Osteocyte (in vitro differentiated cells): ENCODE results near the gene TBL1Y. TPM values are rescaled to one million over a fixed set of nuclear protein-coding genes. Genes with fewer than 3 reads are reported as not detected.

ENCODE experiments used
- DNase-seq: peaks from one replicate; pipeline ENCODE4 v3.0.0; 2021; ENCODE audit warnings: mixed read lengths; ENCODE audit not compliant: unreplicated experiment; ENCODE audit errors: extremely low spot score
- H3K27ac Mint-ChIP-seq: one replicate; pipeline ENCODE4 v1.8.0; 2021; ENCODE audit warnings: mild to moderate bottlenecking, mixed read lengths; ENCODE audit not compliant: unreplicated experiment
- H3K27me3 Mint-ChIP-seq: one replicate; pipeline ENCODE4 v1.8.0; 2021; ENCODE audit warnings: mixed read lengths; ENCODE audit not compliant: unreplicated experiment
- H3K36me3 Mint-ChIP-seq: one replicate; pipeline ENCODE4 v1.8.0; 2021; ENCODE audit warnings: mixed read lengths; ENCODE audit not compliant: unreplicated experiment
- H3K4me1 Mint-ChIP-seq: one replicate; pipeline ENCODE4 v1.8.0; 2021; ENCODE audit warnings: mixed read lengths; ENCODE audit not compliant: unreplicated experiment
- H3K4me3 Mint-ChIP-seq: one replicate; pipeline ENCODE4 v1.8.0; 2021; ENCODE audit warnings: mild to moderate bottlenecking, moderate library complexity, mixed read lengths; ENCODE audit not compliant: unreplicated experiment
- H3K9me3 Mint-ChIP-seq: one replicate; pipeline ENCODE4 v1.8.0; 2021; ENCODE audit warnings: mixed read lengths; ENCODE audit not compliant: unreplicated experiment
- total RNA-seq: library from RNA; stranded (reverse); gene quantifications from 2 replicates; pipeline ENCODE4 v1.2.1, GENCODE V29; 2021
- TF ChIP-seq, protein P1 (sequence below): fragments of 200-600 bp; sonication (generic); IDR thresholded peaks from 2 replicates; pipeline ENCODE4 v1.5.0; 2021; ENCODE audit warnings: antibody characterized with exemption, mild to moderate bottlenecking, moderate library complexity

The TBL1Y gene
- total RNA-seq, 1 donor from 2014 or later = not detected

DNA sequence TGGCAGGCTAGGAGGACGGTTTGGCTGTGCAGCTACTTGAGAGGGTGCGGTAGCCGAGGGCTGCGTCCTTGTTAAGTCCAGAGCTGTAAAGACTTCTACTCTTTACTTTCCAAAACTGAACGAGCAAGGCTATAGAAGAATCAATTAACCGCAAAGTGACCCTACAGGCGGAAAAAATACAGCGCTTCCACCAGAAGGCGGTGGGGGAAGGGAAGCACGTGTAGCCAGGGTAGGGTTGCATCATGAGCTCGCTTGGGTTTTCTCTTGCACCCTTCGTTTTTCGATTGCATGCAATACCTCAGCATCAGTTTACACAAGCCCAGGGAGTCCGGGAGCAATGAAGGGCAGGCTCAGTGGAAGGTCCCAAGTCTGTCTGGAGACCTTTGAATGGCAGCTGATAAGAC, 1.4 kb upstream of the TBL1Y start:
- no peak overlapping the region for H3K4me3 Mint-ChIP-seq
- no peaks in the 10 kb centered on the region for H3K36me3 Mint-ChIP-seq
- H3K27ac Mint-ChIP-seq = no peak overlapping the region
- H3K4me1 Mint-ChIP-seq = no peaks in the 10 kb centered on the region
- no peak for DNase-seq
- H3K27me3 Mint-ChIP-seq = no peaks in the 10 kb centered on the region
- TF ChIP-seq, protein P1, sequence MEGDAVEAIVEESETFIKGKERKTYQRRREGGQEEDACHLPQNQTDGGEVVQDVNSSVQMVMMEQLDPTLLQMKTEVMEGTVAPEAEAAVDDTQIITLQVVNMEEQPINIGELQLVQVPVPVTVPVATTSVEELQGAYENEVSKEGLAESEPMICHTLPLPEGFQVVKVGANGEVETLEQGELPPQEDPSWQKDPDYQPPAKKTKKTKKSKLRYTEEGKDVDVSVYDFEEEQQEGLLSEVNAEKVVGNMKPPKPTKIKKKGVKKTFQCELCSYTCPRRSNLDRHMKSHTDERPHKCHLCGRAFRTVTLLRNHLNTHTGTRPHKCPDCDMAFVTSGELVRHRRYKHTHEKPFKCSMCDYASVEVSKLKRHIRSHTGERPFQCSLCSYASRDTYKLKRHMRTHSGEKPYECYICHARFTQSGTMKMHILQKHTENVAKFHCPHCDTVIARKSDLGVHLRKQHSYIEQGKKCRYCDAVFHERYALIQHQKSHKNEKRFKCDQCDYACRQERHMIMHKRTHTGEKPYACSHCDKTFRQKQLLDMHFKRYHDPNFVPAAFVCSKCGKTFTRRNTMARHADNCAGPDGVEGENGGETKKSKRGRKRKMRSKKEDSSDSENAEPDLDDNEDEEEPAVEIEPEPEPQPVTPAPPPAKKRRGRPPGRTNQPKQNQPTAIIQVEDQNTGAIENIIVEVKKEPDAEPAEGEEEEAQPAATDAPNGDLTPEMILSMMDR = no peak
- H3K9me3 Mint-ChIP-seq = no peaks in the 10 kb centered on the region

DNA sequence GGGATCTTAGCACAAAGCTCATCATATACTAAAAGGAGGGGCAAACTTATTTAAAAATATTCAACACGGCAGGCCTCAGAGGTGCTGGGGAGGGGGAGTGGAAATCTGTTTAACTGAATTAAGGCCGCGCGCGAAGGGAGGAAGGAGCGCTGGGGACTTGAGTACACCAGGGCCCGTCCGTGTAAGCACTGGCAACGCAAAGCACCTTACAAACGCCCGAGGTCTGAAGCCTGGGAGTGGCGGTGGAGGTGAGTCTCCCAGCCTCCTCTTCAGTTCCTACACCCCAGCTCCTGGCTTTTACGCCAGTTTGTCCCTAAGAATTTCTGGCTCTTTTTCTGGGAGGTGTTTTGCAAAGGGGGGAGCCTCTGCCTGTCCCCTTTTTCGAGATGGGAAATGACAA, 641 bp upstream of the TBL1Y start:
- no peaks in the 10 kb centered on the region for H3K36me3 Mint-ChIP-seq

DNA sequence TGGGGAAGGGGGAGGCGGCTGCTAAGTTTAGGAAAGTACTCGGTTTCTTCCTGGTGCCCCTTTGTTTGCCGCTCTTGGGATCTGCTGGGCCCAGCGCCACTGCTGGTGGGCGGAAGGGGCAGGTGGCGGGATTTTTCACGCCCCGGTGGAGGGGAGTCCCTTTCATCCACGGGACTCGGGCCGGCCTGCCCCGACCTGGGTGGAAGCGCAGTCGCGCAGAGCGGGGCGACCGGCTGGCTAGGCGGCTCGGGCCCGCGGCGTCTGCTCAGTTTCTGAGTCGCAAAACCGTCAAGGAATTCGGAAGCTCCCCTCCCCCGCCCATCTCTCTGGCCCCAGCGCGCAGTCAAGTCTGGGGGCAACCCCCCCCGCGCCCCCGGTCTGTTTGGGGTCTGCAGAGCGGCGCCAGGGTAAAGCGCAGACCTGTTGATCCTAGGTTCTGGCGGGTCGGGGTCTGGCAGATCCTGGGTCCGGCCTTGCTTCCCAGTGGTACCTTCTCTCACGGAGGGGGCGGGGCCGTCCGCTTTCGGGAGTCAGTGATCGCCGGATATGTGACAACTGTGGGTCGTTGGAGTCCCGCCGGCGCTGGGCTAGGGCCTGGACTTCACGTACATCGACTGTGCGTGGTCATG, 870 bp downstream of the TBL1Y start, which contains the start of gene AMELY:
Gene AMELY (minus strand): TSS at position 500 of the 629 bp plus-strand sequence. CDS start 39,144 bp downstream, outside the sequence.
- no peaks in the 10 kb centered on the region for H3K36me3 Mint-ChIP-seq
- no peaks in the 10 kb centered on the region for H3K9me3 Mint-ChIP-seq
- H3K4me1 Mint-ChIP-seq = no peaks in the 10 kb centered on the region
- H3K4me3 Mint-ChIP-seq = no peak within 1 kb of the TSS
- TF ChIP-seq, protein P1 = no peak
- no peak within 1 kb of the TSS for H3K27ac Mint-ChIP-seq
- H3K27me3 Mint-ChIP-seq = no peaks in the 10 kb centered on the region
- DNase-seq = no peak

More for the DNA sequence above, 641 bp upstream of the TBL1Y start:
- TF ChIP-seq, protein P1 = no peak
- Mint-ChIP-seq H3K4me3 (no peak overlapping the region), H3K27me3 (no peaks in the 10 kb centered on the region), H3K27ac (no peak overlapping the region), H3K9me3 (no peaks in the 10 kb centered on the region), H3K4me1 (no peaks in the 10 kb centered on the region)
- DNase-seq = no peak

DNA sequence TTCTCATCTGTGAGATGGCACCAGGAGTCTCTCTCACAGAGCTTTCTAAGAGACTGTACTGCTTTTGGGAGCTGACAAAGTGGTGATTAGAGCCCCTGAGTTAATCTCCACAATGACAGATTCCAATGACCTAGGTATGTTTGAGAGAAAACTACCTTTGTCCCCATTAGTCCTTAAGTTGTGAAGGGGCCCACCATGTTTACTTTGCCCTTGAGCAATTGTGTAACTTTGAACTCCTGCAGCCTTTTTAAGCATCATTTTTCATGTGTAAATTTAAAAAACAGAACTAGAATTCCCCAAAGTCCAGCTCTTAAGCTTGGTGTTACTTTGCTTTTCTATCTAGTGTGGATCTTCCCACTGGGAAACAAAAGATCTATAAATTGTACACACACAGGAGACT, 2.9 kb downstream of the TBL1Y start:
- H3K4me1 Mint-ChIP-seq = no peaks in the 10 kb centered on the region
- H3K27ac Mint-ChIP-seq = no peak overlapping the region
- H3K9me3 Mint-ChIP-seq = no peaks in the 10 kb centered on the region
- TF ChIP-seq, protein P1 = no peak
- no peak overlapping the region for H3K4me3 Mint-ChIP-seq
- no peaks in the 10 kb centered on the region for H3K36me3 Mint-ChIP-seq
- DNase-seq = no peak
- H3K27me3 Mint-ChIP-seq = no peaks in the 10 kb centered on the region

DNA sequence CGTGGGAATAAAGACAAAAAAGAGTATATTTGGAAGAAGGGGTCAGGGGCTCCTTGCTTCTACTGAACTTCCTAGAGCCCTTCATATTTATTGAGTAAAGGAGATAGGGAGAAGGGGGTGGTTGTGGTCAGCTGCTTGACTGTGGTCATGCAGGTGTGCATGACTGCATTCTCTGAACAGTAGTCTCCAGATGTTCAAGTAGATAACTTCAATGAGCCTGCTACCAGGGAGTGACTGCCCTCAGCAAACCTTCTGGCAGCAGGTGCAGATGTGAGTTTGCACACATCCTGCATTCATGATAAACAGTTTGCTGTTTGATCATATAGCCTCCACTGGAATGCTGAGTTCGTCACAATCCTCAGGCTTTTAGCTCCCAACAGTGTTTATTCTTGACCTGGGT, 10.6 kb downstream of the TBL1Y start:
- Mint-ChIP-seq H3K4me3 (no peak overlapping the region), H3K27me3 (no peaks in the 10 kb centered on the region), H3K4me1 (no peaks in the 10 kb centered on the region), H3K9me3 (no peaks in the 10 kb centered on the region), H3K27ac (no peak overlapping the region), H3K36me3 (no peaks in the 10 kb centered on the region)
- TF ChIP-seq, protein P1 = no peak
- DNase-seq = no peak
